K562 (cell line): ENCODE data around the gene PINK1. TPM values are rescaled to one million over a fixed set of nuclear protein-coding genes. Genes with fewer than 3 reads are reported as not detected.

Experiments
- ARID1B ChIP-seq: fragments of 450-650 bp; IDR thresholded peaks from 2 replicates; pipeline ENCODE4 v1.6.1; 2016; ENCODE audit warnings: antibody characterized with exemption, mild to moderate bottlenecking, inconsistent platforms
- ATF6 ChIP-seq: sonication (generic); formaldehyde crosslinking; IDR thresholded peaks from 2 replicates; pipeline ENCODE4 v1.4.0; 2020; ENCODE audit warnings: mild to moderate bottlenecking, missing genetic modification reagents
- CTBP1 ChIP-seq: fragments of 450-650 bp; IDR thresholded peaks from 2 replicates; pipeline ENCODE4 v1.6.1; 2016; ENCODE audit warnings: borderline replicate concordance
- ELF4 ChIP-seq: fragments of 450-650 bp; formaldehyde crosslinking; IDR thresholded peaks from 2 replicates; pipeline ENCODE4 v1.4.0; 2022; ENCODE audit warnings: missing genetic modification characterization
- GTF2A2 ChIP-seq: IDR thresholded peaks from 2 replicates; pipeline ENCODE4 v1.6.1; 2016; ENCODE audit warnings: mild to moderate bottlenecking, missing genetic modification characterization, missing compliant biosample characterization
- GTF2E2 ChIP-seq: fragments of 200-800 bp; sonication (Bioruptor generic); IDR thresholded peaks from 2 replicates; pipeline ENCODE4 v1.6.1; 2016; ENCODE audit warnings: missing genetic modification characterization, missing compliant biosample characterization
- JUNB ChIP-seq: fragments of 450-650 bp; formaldehyde crosslinking; conservative IDR thresholded peaks from 2 replicates; pipeline ENCODE4 v1.4.0; 2020; ENCODE audit warnings: mild to moderate bottlenecking
- MAFK ChIP-seq: IDR thresholded peaks from 2 replicates; pipeline ENCODE4 v1.6.1; 2011; ENCODE audit warnings: low read length, improper control_type of control experiment
- NFE2 ChIP-seq: IDR thresholded peaks from 2 replicates; pipeline ENCODE4 v1.6.1; 2014; ENCODE audit warnings: antibody characterized with exemption, low read depth
- PHF8 ChIP-seq: fragments of 200-600 bp; sonication (generic); IDR thresholded peaks from 2 replicates; pipeline ENCODE4 v1.6.1; 2012; ENCODE audit warnings: mixed run types, mild to moderate bottlenecking, inconsistent platforms, low read length, moderate library complexity, borderline replicate concordance
- PKNOX1 ChIP-seq: fragments of 450-650 bp; IDR thresholded peaks from 2 replicates; pipeline ENCODE4 v1.6.1; 2016
- POLR3A ChIP-seq: IDR thresholded peaks from 2 replicates; pipeline ENCODE4 v1.6.1; 2011; ENCODE audit warnings: borderline replicate concordance, mild to moderate bottlenecking, moderate library complexity; ENCODE audit not compliant: insufficient read length, insufficient read depth; ENCODE audit errors: extremely low read depth
- RBFOX2 ChIP-seq: fragments of 200-400 bp; formaldehyde crosslinking; IDR thresholded peaks from 2 replicates; pipeline ENCODE4 v1.6.1; 2017; ENCODE audit warnings: low read depth, mild to moderate bottlenecking, low read length, moderate library complexity
- RCOR1 ChIP-seq, 2 experiments: IDR thresholded peaks; 2 replicates each; pipeline ENCODE4 v1.6.1; 2012; ENCODE audit warnings: low read depth in 2 of 2, low read length in 2 of 2, borderline replicate concordance in 1 of 2, improper control_type of control experiment in 1 of 2
- RREB1 ChIP-seq: fragments of 250-450 bp; sonication (Bioruptor Pico); IDR thresholded peaks from 2 replicates; pipeline ENCODE4 v1.4.0; 2020
- SLC30A9 ChIP-seq: fragments of 250-450 bp; sonication (Bioruptor Pico); IDR thresholded peaks from 2 replicates; pipeline ENCODE4 v1.8.0; 2022; ENCODE audit warnings: mild to moderate bottlenecking, moderate library complexity
- SMAD4 ChIP-seq: fragments of 250-450 bp; sonication (Bioruptor Pico); conservative IDR thresholded peaks from 2 replicates; pipeline ENCODE4 v1.8.0; 2021; ENCODE audit warnings: inconsistent platforms, mild to moderate bottlenecking, moderate library complexity
- SRSF3 ChIP-seq: fragments of 200-400 bp; formaldehyde crosslinking; IDR thresholded peaks from 2 replicates; pipeline ENCODE4 v1.6.1; 2016; ENCODE audit warnings: mild to moderate bottlenecking, low read length, moderate library complexity; ENCODE audit not compliant: insufficient read depth
- STAG1 ChIP-seq: sonication (generic); formaldehyde crosslinking; IDR thresholded peaks from 2 replicates; pipeline ENCODE4 v1.5.0; 2020; ENCODE audit warnings: missing genetic modification reagents, borderline replicate concordance
- TCF7 ChIP-seq: sonication (generic); IDR thresholded peaks from 2 replicates; pipeline ENCODE4 v1.6.1; 2016; ENCODE audit warnings: antibody characterized with exemption, borderline replicate concordance
- ZNF140 ChIP-seq: fragments of 250-450 bp; sonication (Bioruptor Pico); IDR thresholded peaks from 2 replicates; pipeline ENCODE4 v1.8.0; 2021; ENCODE audit warnings: moderate library complexity, mild to moderate bottlenecking, inconsistent platforms
- ZSCAN32 ChIP-seq: fragments of 450-650 bp; formaldehyde crosslinking; IDR thresholded peaks from 2 replicates; pipeline ENCODE4 v1.4.0; 2020; ENCODE audit warnings: mild to moderate bottlenecking, moderate library complexity
- ZZZ3 ChIP-seq: fragments of 450-650 bp; IDR thresholded peaks from 2 replicates; pipeline ENCODE4 v1.6.1; 2016; ENCODE audit warnings: antibody characterized with exemption, mild to moderate bottlenecking, moderate library complexity
- polyA plus RNA-seq, 8 experiments: library from polyadenylated mRNA; depleted of rRNA in 4 of 8; stranded (reverse) in 5 of 8; unstranded in 3 of 8; fragments of >200 nt; fragmentation: Nextera tagmentation in 2 of 8; fragmentation: Illumina TruSeq in 1 of 8; extraction: Ambion mirVana in 2 of 8; extraction: Trizol in 1 of 8; gene quantifications; 2 replicates each; pipeline versions ENCODE4 v1.2.1 to v1.2.3, GENCODE V29; 2011 to 2014; ENCODE audit warnings: inconsistent platforms in 1 of 8, missing spikeins in 1 of 8
- total RNA-seq, 7 experiments: library from RNA; depleted of rRNA in 6 of 7; stranded (reverse); fragments of >200 nt in 6 of 7; fragmentation: Illumina TruSeq in 2 of 7; extraction: Trizol in 2 of 7; gene quantifications; 2 replicates each; pipeline versions ENCODE4 v1.2.1 to v1.2.3, GENCODE V29; 2011 to 2021; ENCODE audit warnings: low replicate concordance in 1 of 7

The PINK1 gene
- total and polyA plus RNA-seq, 9 of the 15 experiments (the other 6 are each of a cell fraction or from before 2014, with no cell fraction given): 1.5 to 11.3 (median 6.8) TPM

- TF ChIP-seq POLR3A (no peak), SRSF3 (no peak), CTBP1 (no peak), JUNB (CRISPR knock-in tag) (no peak), PKNOX1 (peak; percentile 78), ARID1B (no peak), ZNF140 (CRISPR knock-in tag) (no peak), STAG1 (CRISPR knock-in tag) (no peak), NFE2 (peak; percentile 76), GTF2E2 (tag) (no peak), ELF4 (CRISPR knock-in tag) (no peak), ZSCAN32 (no peak), ZZZ3 (no peak), GTF2A2 (no peak), RBFOX2 (no peak), TCF7 (no peak), ATF6 (no peak), RCOR1 (IDR thresholded peaks at IDR 0.05; ENCODE audit: borderline replicate concordance in 1 of 2, low read depth in 2 of 2, low read length in 2 of 2) (no peak), SLC30A9 (no peak), RREB1 (no peak), PHF8 (no peak), MAFK (peak; percentile 92), SMAD4 (CRISPR knock-in tag) (no peak)
Observed at GRCh38 chr1:20584890-20585289, 48.4 kb upstream of the PINK1 start (continued).
